ENCODE results near the gene ZNF714.

The ZNF714 gene

GRCh38 chr19:21087871-21088270, 5.9 kb downstream of the ZNF714 start:
- TF ChIP-seq CTCF (conservative IDR thresholded peaks at IDR 0.05; ENCODE audit: low read depth, low read length), result no peak
- H3K4me3 ChIP-seq (ENCODE audit: low read length), result no peak overlapping the region
- no peak for DNase-seq (ENCODE audit: low read depth)

GRCh38 chr19:21092109-21092508, 10.1 kb downstream of the ZNF714 start:
- DNase-seq (ENCODE audit: low read depth), result no peak
- H3K4me3 ChIP-seq (ENCODE audit: low read length), result no peak overlapping the region
- no peak for TF ChIP-seq CTCF (conservative IDR thresholded peaks at IDR 0.05; ENCODE audit: low read depth, low read length)

- no peak for TF ChIP-seq CTCF (conservative IDR thresholded peaks at IDR 0.05; ENCODE audit: low read depth, low read length)
- H3K4me3 ChIP-seq (ENCODE audit: low read length), result no peak overlapping the region
- no peak for DNase-seq (ENCODE audit: low read depth)
These were observed 12.5 kb downstream of the ZNF714 start for GRCh38 chr19:21094347-21095025.

- TF ChIP-seq CTCF (conservative IDR thresholded peaks at IDR 0.05; ENCODE audit: low read depth, low read length), result no peak
- H3K4me3 ChIP-seq (ENCODE audit: low read length), result no peak overlapping the region
- DNase-seq (ENCODE audit: low read depth), result no peak
These were observed 16.3 kb downstream of the ZNF714 start for GRCh38 chr19:21098291-21098690.

GRCh38 chr19:21101521-21102242, 19.7 kb downstream of the ZNF714 start:
- no peak for DNase-seq (ENCODE audit: low read depth)
- TF ChIP-seq CTCF (conservative IDR thresholded peaks at IDR 0.05; ENCODE audit: low read depth, low read length), result no peak
- no peak overlapping the region for H3K4me3 ChIP-seq (ENCODE audit: low read length)

- peak; percentile 16 for DNase-seq (ENCODE audit: low read depth)
- no peak for TF ChIP-seq CTCF (conservative IDR thresholded peaks at IDR 0.05; ENCODE audit: low read depth, low read length)
- no peak overlapping the region for H3K4me3 ChIP-seq (ENCODE audit: low read length)
These were observed 27.1 kb downstream of the ZNF714 start for GRCh38 chr19:21109116-21109515.

GRCh38 chr19:21110183-21110582, 28.2 kb downstream of the ZNF714 start:
- TF ChIP-seq CTCF (conservative IDR thresholded peaks at IDR 0.05; ENCODE audit: low read depth, low read length), result no peak
- H3K4me3 ChIP-seq (ENCODE audit: low read length), result no peak overlapping the region
- no peak for DNase-seq (ENCODE audit: low read depth)
